Thyroid gland (tissue), 4 donors: ENCODE measurements around the gene PGBD5.

Experiments
- POLR2A ChIP-seq, 2 donors: fragments of 450-650 bp; IDR thresholded peaks; one replicate each; pipeline ENCODE4 v1.6.1; 2017; ENCODE audit warnings: antibody characterized with exemption in 2 of 2, mild to moderate bottlenecking in 2 of 2, moderate library complexity in 1 of 2
- TF ChIP-seq, protein P1 (sequence below), 6 experiments: fragments of 200-600 bp in 3 of 6; fragments of 450-650 bp in 3 of 6; sonication (generic) in 3 of 6; IDR thresholded peaks; one replicate each; pipeline ENCODE4 v1.5.1; 2016 to 2019; ENCODE audit warnings: antibody characterized with exemption in 6 of 6, mild to moderate bottlenecking in 2 of 6, inconsistent platforms in 1 of 6, moderate library complexity in 1 of 6

DNA sequence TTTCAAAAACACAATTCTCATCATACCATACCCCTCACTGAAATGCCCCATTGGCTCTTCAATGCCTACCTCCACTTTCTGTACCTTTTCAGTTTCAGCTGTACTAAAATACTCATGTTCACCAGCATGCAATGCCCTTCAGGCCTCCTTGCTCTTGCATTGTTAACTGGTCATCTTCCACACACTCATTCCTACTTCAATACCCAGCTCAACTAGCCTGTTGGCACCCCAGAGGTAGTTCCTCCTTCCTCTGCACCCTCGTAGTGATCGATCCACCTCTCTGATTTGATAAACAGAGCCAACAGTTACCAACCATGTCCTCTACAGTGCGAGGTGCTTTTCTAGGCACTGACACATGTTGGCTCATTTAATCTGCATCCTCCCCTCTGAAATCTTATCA, 46.7 kb downstream of the PGBD5 start:
- TF ChIP-seq, protein P1, sequence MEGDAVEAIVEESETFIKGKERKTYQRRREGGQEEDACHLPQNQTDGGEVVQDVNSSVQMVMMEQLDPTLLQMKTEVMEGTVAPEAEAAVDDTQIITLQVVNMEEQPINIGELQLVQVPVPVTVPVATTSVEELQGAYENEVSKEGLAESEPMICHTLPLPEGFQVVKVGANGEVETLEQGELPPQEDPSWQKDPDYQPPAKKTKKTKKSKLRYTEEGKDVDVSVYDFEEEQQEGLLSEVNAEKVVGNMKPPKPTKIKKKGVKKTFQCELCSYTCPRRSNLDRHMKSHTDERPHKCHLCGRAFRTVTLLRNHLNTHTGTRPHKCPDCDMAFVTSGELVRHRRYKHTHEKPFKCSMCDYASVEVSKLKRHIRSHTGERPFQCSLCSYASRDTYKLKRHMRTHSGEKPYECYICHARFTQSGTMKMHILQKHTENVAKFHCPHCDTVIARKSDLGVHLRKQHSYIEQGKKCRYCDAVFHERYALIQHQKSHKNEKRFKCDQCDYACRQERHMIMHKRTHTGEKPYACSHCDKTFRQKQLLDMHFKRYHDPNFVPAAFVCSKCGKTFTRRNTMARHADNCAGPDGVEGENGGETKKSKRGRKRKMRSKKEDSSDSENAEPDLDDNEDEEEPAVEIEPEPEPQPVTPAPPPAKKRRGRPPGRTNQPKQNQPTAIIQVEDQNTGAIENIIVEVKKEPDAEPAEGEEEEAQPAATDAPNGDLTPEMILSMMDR (IDR thresholded peaks at IDR 0.05), result no peak
- no peak for TF ChIP-seq POLR2A (IDR thresholded peaks at IDR 0.05)
